H1 (cell line): ENCODE measurements around the gene GAK. TPM values are rescaled to one million over a fixed set of nuclear protein-coding genes. Genes with fewer than 3 reads are reported as not detected.

Experiments
- CTCF ChIA-PET: fragments of 300-600 bp; sonication (Branson Sonifier 250); formaldehyde crosslinking; loops from one replicate; lab custom pipeline; 2021; ENCODE audit not compliant: partially characterized antibody; lab: Charles Lee
- POLR2A ChIA-PET: fragments of 300-600 bp; sonication (Branson Sonifier 250); formaldehyde crosslinking; loops from one replicate; lab custom pipeline; 2021; ENCODE audit warnings: inconsistent platforms; ENCODE audit not compliant: partially characterized antibody; lab: Charles Lee
- DNase-seq, 2 experiments: peaks; one replicate each; pipeline versions ENCODE4 v3.0.0 to v3.0.0-alpha.2; 2010 to 2022; ENCODE audit warnings: low spot score in 2 of 2, low read depth in 1 of 2, mixed read lengths in 1 of 2
- FAIRE-seq: peaks from 2 replicates; lab custom pipeline; 2011; peaks lifted over from hg19 to GRCh38; lab: Jason Lieb, UNC
- H2AFZ ChIP-seq: 2 replicates; pipeline ENCODE4 v1.8.1; 2012; ENCODE audit warnings: low read length, inconsistent platforms
- H2AK5ac ChIP-seq: 2 replicates; pipeline ENCODE4 v1.6.1; 2013; ENCODE audit warnings: low read depth, low read length
- H2BK120ac ChIP-seq: replicated peaks from 2 replicates; pipeline ENCODE3; 2013; ENCODE audit warnings: low read depth, low read length, inconsistent platforms
- H2BK12ac ChIP-seq: 2 replicates; pipeline ENCODE4 v1.6.1; 2013; ENCODE audit warnings: low read depth, low read length
- H2BK15ac ChIP-seq: 2 replicates; pipeline ENCODE4 v1.6.1; 2013; ENCODE audit warnings: low read length
- H2BK20ac ChIP-seq: 2 replicates; pipeline ENCODE4 v1.6.1; 2013; ENCODE audit warnings: low read length
- H2BK5ac ChIP-seq: 2 replicates; pipeline ENCODE4 v1.6.1; 2013; ENCODE audit warnings: low read depth, low read length
- H3K14ac ChIP-seq: 2 replicates; pipeline ENCODE4 v1.6.1; 2013; ENCODE audit warnings: inconsistent platforms; ENCODE audit not compliant: insufficient read length
- H3K18ac ChIP-seq: 2 replicates; pipeline ENCODE4 v1.6.1; 2013; ENCODE audit warnings: low read length; ENCODE audit errors: extremely low read depth
- H3K23ac ChIP-seq: 2 replicates; pipeline ENCODE4 v1.6.1; 2013; ENCODE audit warnings: inconsistent platforms; ENCODE audit not compliant: insufficient read length
- H3K23me2 ChIP-seq: 2 replicates; pipeline ENCODE4 v1.6.1; 2013; ENCODE audit warnings: low read depth, low read length
- H3K27ac ChIP-seq: 2 replicates; pipeline ENCODE4 v1.6.1; 2011; ENCODE audit warnings: low read depth, low read length, inconsistent platforms
- H3K27me3 ChIP-seq, 4 experiments: replicated peaks in 1 of 4; 1 replicate in 1 of 4; 2 replicates in 3 of 4; pipeline versions ENCODE4 v1.6.1 to v1.8.1; 2011 to 2013; ENCODE audit warnings: low read length in 3 of 4, mild to moderate bottlenecking in 3 of 4, inconsistent platforms in 2 of 4, mixed read lengths in 2 of 4, moderate library complexity in 1 of 4; ENCODE audit not compliant: control insufficient read depth in 3 of 4, insufficient read depth in 3 of 4; ENCODE audit errors: extremely low read depth in 1 of 4
- H3K36me3 ChIP-seq, 4 experiments: 2 replicates each; pipeline versions ENCODE4 v1.6.1 to v1.8.1; 2011 to 2013; ENCODE audit warnings: mild to moderate bottlenecking in 4 of 4, low read length in 3 of 4, moderate library complexity in 2 of 4, control low read depth in 1 of 4, inconsistent platforms in 1 of 4; ENCODE audit not compliant: insufficient read depth in 4 of 4, control insufficient read depth in 2 of 4
- H3K4ac ChIP-seq: replicated peaks from 2 replicates; pipeline ENCODE3; 2013; ENCODE audit warnings: low read length, low read depth, mixed read lengths, inconsistent platforms; ENCODE audit not compliant: insufficient read length
- H3K4me1 ChIP-seq, 4 experiments: replicated peaks in 1 of 4; 1 replicate in 1 of 4; 2 replicates in 3 of 4; pipeline versions ENCODE4 v1.6.1 to v1.8.1; 2011 to 2013; ENCODE audit warnings: low read length in 3 of 4, inconsistent platforms in 2 of 4, mixed read lengths in 1 of 4; ENCODE audit not compliant: insufficient read depth in 4 of 4, control insufficient read depth in 3 of 4
- H3K4me2 ChIP-seq, 2 experiments: 2 replicates each; pipeline versions ENCODE4 v1.6.1 to v1.8.1; 2011 to 2013; ENCODE audit warnings: low read depth in 2 of 2, low read length in 2 of 2, control low read depth in 1 of 2, inconsistent platforms in 1 of 2, mild to moderate bottlenecking in 1 of 2; ENCODE audit not compliant: insufficient read depth in 1 of 2
- H3K4me3 ChIP-seq, 4 experiments: fragments of 200-600, 300-600 bp in 1 of 4; sonication (generic), shearing (Covaris generic), sonication (Bioruptor Twin) in 1 of 4; 2 replicates each; pipeline versions ENCODE4 v1.5.1 to v1.8.1; 2011 to 2016; ENCODE audit warnings: low read length in 4 of 4, low read depth in 3 of 4, control low read depth in 2 of 4, inconsistent platforms in 2 of 4, mild to moderate bottlenecking in 2 of 4, mixed read lengths in 1 of 4, moderate library complexity in 1 of 4; ENCODE audit not compliant: insufficient read depth in 2 of 4; ENCODE audit errors: extremely low read depth in 1 of 4
- H3K56ac ChIP-seq: replicated peaks from 2 replicates; pipeline ENCODE3; 2013; ENCODE audit warnings: low read depth, mild to moderate bottlenecking, mixed read lengths, low read length, inconsistent platforms; ENCODE audit not compliant: insufficient read length
- H3K79me1 ChIP-seq: 2 replicates; pipeline ENCODE4 v1.6.1; 2013; ENCODE audit warnings: low read depth, low read length, control low read depth
- H3K79me2 ChIP-seq, 2 experiments: 2 replicates each; pipeline versions ENCODE4 v1.6.1 to v1.8.1; 2012 to 2013; ENCODE audit warnings: low read length in 2 of 2, mild to moderate bottlenecking in 2 of 2, inconsistent platforms in 1 of 2; ENCODE audit not compliant: insufficient read depth in 2 of 2, control insufficient read depth in 1 of 2
- H3K9ac ChIP-seq, 4 experiments: replicated peaks in 1 of 4; 1 replicate in 1 of 4; 2 replicates in 3 of 4; pipeline versions ENCODE4 v1.6.1 to v1.8.1; 2011 to 2013; ENCODE audit warnings: low read depth in 3 of 4, low read length in 3 of 4, control low read depth in 2 of 4, mild to moderate bottlenecking in 2 of 4, moderate library complexity in 2 of 4, inconsistent platforms in 1 of 4; ENCODE audit errors: extremely low read depth in 1 of 4
- H3K9me3 ChIP-seq, 2 experiments: 2 replicates each; pipeline versions ENCODE4 v1.6.1 to v1.8.1; 2012 to 2013; ENCODE audit warnings: mild to moderate bottlenecking in 2 of 2, moderate library complexity in 2 of 2, control low read depth in 1 of 2, inconsistent platforms in 1 of 2, low read depth in 1 of 2, low read length in 1 of 2, mixed read lengths in 1 of 2; ENCODE audit not compliant: insufficient read depth in 2 of 2
- H4K20me1 ChIP-seq, 2 experiments: replicated peaks in 1 of 2; 2 replicates each; pipeline versions ENCODE3 to v1.8.1; 2011 to 2013; ENCODE audit warnings: inconsistent platforms in 2 of 2, low read length in 2 of 2, mild to moderate bottlenecking in 1 of 2; ENCODE audit not compliant: insufficient read depth in 2 of 2, control insufficient read depth in 1 of 2
- H4K5ac ChIP-seq: 2 replicates; pipeline ENCODE4 v1.6.1; 2013; ENCODE audit warnings: low read length, low read depth, mixed read lengths, inconsistent platforms; ENCODE audit not compliant: insufficient read length
- H4K8ac ChIP-seq: 2 replicates; pipeline ENCODE4 v1.8.0; 2013; ENCODE audit warnings: mild to moderate bottlenecking, moderate library complexity, low read length, inconsistent platforms; ENCODE audit not compliant: insufficient read depth; ENCODE audit errors: extremely low read depth
- H4K91ac ChIP-seq: replicated peaks from 2 replicates; pipeline ENCODE3; 2013; ENCODE audit warnings: low read length, mixed read lengths, inconsistent platforms; ENCODE audit not compliant: insufficient read length
- CBX8 ChIP-seq: fragments of 300-800, 300-1000 bp; sonication (generic); IDR thresholded peaks from 2 replicates; pipeline ENCODE4 v1.7.1; 2016; ENCODE audit warnings: low read depth, low read length, borderline replicate concordance
- EZH2 ChIP-seq: fragments of 200-600 bp; sonication (generic); IDR thresholded peaks from 2 replicates; pipeline ENCODE4 v1.7.1; 2012; ENCODE audit warnings: low read depth, mild to moderate bottlenecking, moderate library complexity, low read length, inconsistent platforms; ENCODE audit not compliant: severe bottlenecking
- YY1 ChIP-seq: IDR thresholded peaks from 2 replicates; pipeline ENCODE4 v1.6.1; 2011; ENCODE audit warnings: low read depth, mild to moderate bottlenecking, low read length
- WGBS, 2 experiments: shearing (Covaris generic) in 1 of 2; methylation state at CpG; one replicate each; pipeline versions ENCODE4 v1.1.6 to v1.1.7; 2013 to 2015; ENCODE audit warnings: low lambda C conversion rate in 2 of 2, mixed read lengths in 2 of 2, inconsistent platforms in 1 of 2, low coverage in 1 of 2, missing lambda C conversion rate in 1 of 2; ENCODE audit not compliant: insufficient replicate concordance in 2 of 2, insufficient coverage in 1 of 2, insufficient read length in 1 of 2; ENCODE audit errors: extremely low coverage in 1 of 2, missing lambda C conversion rate in 1 of 2; 5-methylcytosine and 5-hydroxymethylcytosine counted together
- polyA plus RNA-seq, 7 experiments: library from polyadenylated mRNA; depleted of rRNA in 3 of 7; stranded (reverse) in 5 of 7; unstranded in 2 of 7; fragments of >200 nt in 5 of 7; fragments of 200-250 nt in 2 of 7; gene quantifications; 1 replicate in 5 of 7; 2 replicates in 1 of 7; 4 replicates in 1 of 7; pipeline versions ENCODE4 v1.2.1 to v1.2.3, GENCODE V29; 2011 to 2013; ENCODE audit warnings: missing spikeins in 2 of 7, mixed read lengths in 2 of 7
- total RNA-seq: library from RNA; stranded (reverse); fragmentation: NEBNext Ultra II Directional; extraction: Animal tissue kit (Norgen Biotek cat#: 25700); gene quantifications from 2 replicates; pipeline ENCODE4 v1.2.1, GENCODE V29; 2021

GAK gene
- total and polyA plus RNA-seq, 2 of the 8 experiments (the other 6 are each of a cell fraction or from before 2014, with no cell fraction given): 31.5 to 70.8 TPM

GRCh38 chr4:808860-809570, 123.1 kb downstream of the GAK start:
- H3K4me1 ChIP-seq: no peaks in the 10 kb centered on the region
- H2AK5ac ChIP-seq: no peak overlapping the region
- no peak overlapping the region for H4K5ac ChIP-seq
- H2BK15ac ChIP-seq: no peak overlapping the region
- H3K23me2 ChIP-seq: no peaks in the 10 kb centered on the region
- H4K20me1 ChIP-seq: no peaks in the 10 kb centered on the region
- H2BK20ac ChIP-seq: no peak overlapping the region
- no peak overlapping the region for H2BK12ac ChIP-seq
- H4K91ac ChIP-seq: no peak overlapping the region
- no peak overlapping the region for H3K4me2 ChIP-seq
- no peak overlapping the region for H2BK5ac ChIP-seq
- no peak overlapping the region for H3K18ac ChIP-seq
- no peak overlapping the region for H3K56ac ChIP-seq
- no peak overlapping the region for H4K8ac ChIP-seq
- DNase-seq: no peak
- no peaks in the 10 kb centered on the region; the same call in 1 of the 2 replicates for H3K79me1 ChIP-seq
- POLR2A ChIA-PET: interaction anchor here (1.0 kb wide), 1 partner anchor 14 kb away, joined by 3 read pairs; no protein-coding TSS in a partner anchor
- no peak for FAIRE-seq
- 89 to 100% methylated on average over 5 to 28 of the region's 30 CpGs for WGBS, 2 experiments
- H2AFZ ChIP-seq: no peak overlapping the region
- H3K23ac ChIP-seq: no peak overlapping the region
- H3K79me2 ChIP-seq: no peaks in the 10 kb centered on the region
- CTCF ChIA-PET: no interaction called here
- H3K9me3 ChIP-seq: peaks cover 0 to 5% of the 10 kb centered on the region in 2 experiments; a peak in 1 of 4 replicates
- no peak overlapping the region for H3K4ac ChIP-seq
- H3K36me3 ChIP-seq: no peaks in the 10 kb centered on the region
- no peak overlapping the region for H2BK120ac ChIP-seq
- H3K27ac ChIP-seq: no peak overlapping the region
- no peak overlapping the region for H3K14ac ChIP-seq
- no peak overlapping the region for H3K4me3 ChIP-seq
- H3K27me3 ChIP-seq: peaks cover 7 to 53% (median 37%) of the 10 kb centered on the region in 4 experiments
- no peak overlapping the region for H3K9ac ChIP-seq
- no peak for TF ChIP-seq CBX8
- TF ChIP-seq EZH2: no peak
- no peak for TF ChIP-seq YY1
